ENCODE results near the gene KRTAP5-9.
"Not testable (repeated sequence)": the region's sequence is repeated elsewhere in the genome, so short reads cannot be mapped to it uniquely, and the experiment has no call there.

KRTAP5-9 gene

DNA sequence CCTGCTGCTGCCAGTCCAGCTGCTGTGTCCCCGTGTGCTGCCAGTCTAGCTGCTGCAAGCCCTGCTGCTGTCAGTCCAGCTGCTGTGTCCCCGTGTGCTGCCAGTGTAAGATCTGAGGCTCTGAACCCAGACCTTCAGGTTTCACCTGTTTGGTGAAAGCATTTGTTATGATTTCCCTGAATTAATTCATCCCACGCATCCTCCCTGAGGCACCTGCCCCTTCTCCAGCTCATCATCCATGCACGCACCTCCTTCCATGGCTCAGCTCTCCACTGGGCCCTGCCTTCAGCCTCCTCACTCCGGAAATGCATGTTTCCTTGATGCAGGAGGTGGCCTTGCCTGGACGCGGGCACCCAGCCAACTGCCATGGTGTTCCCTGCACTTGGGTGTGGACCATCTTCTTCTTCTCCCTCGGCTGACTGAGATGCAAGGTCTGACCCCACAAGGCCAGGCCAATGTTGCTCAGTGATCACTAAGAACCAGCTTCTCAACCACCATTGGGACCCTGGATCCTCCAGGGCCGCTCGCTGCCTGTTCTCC lies 17.9 kb downstream of the KRTAP5-9 start:
- H2BK15ac ChIP-seq (replicated peaks; ENCODE audit: low read depth) = no peak overlapping the region
- H3K4me2 ChIP-seq (ENCODE audit: low read length) = no peak overlapping the region
- H3K4me3 ChIP-seq (ENCODE audit: low read length) = no peak overlapping the region
- H3K23ac ChIP-seq (ENCODE audit: low read length) = no peak overlapping the region
- H4K8ac ChIP-seq (ENCODE audit: low read depth, low read length) = no peak overlapping the region
- H3K79me1 ChIP-seq (ENCODE audit: low read length) = no peaks in the 10 kb centered on the region
- no peaks in the 10 kb centered on the region for H3K27me3 ChIP-seq (ENCODE audit: insufficient read depth, low read length, poor library complexity)
- no peak for DNase-seq
- H3K36me3 ChIP-seq (ENCODE audit: control insufficient read depth, insufficient read depth, low read length) = no peaks in the 10 kb centered on the region
- H3K56ac ChIP-seq (ENCODE audit: low read length) = no peak overlapping the region
- no peak overlapping the region for H2BK5ac ChIP-seq (ENCODE audit: low read length)
- H2AK5ac ChIP-seq (ENCODE audit: low read length) = no peak overlapping the region
- H3K4me1 ChIP-seq (ENCODE audit: control insufficient read depth, low read depth, low read length) = no peaks in the 10 kb centered on the region
- H3K27ac ChIP-seq (ENCODE audit: low read depth, low read length) = no peak overlapping the region
- H3K18ac ChIP-seq (ENCODE audit: low read length) = no peak overlapping the region
- no CpG with 5 or more reads among the region's 10 CpGs for WGBS (ENCODE audit: extremely low coverage, insufficient coverage, low lambda C conversion rate)
- no peak overlapping the region for H3K9ac ChIP-seq (ENCODE audit: low read length)
- no peak overlapping the region for H3K4ac ChIP-seq (ENCODE audit: low read depth, low read length)
- H4K5ac ChIP-seq (ENCODE audit: low read length) = no peak overlapping the region
- no peaks in the 10 kb centered on the region for H3K79me2 ChIP-seq (ENCODE audit: control insufficient read depth, insufficient read depth, low read length)
- H2BK120ac ChIP-seq (ENCODE audit: low read depth, low read length) = no peak overlapping the region

DNA sequence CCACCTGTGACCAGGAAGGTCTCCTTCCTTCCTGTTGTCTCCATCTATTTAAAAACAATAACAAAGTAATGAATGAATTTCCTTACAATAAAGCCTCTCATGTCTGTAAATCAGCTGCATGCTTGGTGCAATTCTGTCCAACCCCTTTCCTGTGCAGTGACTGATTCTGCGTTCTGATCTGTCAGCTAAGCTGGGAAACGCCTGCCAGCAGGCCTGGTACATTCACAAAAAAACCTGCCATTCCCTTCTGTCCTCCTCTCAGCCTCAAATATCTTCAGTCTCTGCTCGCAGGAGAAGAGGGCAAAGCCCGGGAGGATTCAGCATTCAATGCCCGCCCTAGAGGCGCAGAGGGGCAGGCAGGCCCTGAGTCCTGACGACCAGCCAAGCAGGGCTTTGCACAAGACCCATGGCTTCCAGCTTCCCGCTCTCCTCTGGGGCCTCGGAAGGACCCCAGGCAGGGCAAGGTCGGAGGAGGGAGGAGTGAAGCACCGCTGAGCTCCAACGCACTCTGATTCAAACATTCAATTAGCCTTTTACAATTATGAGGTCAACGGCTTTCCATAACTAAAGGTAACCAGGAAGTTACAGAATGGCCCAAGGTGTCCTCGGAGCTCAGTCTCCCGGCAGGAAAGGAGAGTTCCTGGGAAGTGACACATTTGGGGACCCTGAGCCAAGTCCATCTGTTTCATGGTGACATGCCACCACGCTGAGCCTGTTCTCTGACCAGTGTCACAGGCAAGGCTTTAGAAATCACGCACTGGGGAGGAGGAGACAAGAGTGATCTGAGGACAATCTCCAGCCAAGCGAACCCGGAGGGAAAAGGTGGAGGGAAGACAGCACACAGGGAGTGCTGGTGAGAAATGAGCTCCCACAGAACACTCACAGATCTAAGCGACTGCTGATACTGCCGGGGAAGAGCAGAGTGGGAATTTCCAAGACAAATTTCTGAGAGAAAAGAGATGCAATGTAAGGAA lies 18.7 kb downstream of the KRTAP5-9 start:
- H4K5ac ChIP-seq (ENCODE audit: low read length); H3K79me2 ChIP-seq (ENCODE audit: control insufficient read depth, insufficient read depth, low read length); H4K8ac ChIP-seq (ENCODE audit: low read depth, low read length); H3K4me2 ChIP-seq (ENCODE audit: low read length); H3K79me1 ChIP-seq (ENCODE audit: low read length); H3K4ac ChIP-seq (ENCODE audit: low read depth, low read length); H3K18ac ChIP-seq (ENCODE audit: low read length); H3K27ac ChIP-seq (ENCODE audit: low read depth, low read length); H3K4me3 ChIP-seq (ENCODE audit: low read length); H3K23ac ChIP-seq (ENCODE audit: low read length); H2BK15ac ChIP-seq (replicated peaks; ENCODE audit: low read depth); H3K56ac ChIP-seq (ENCODE audit: low read length); DNase-seq; H3K36me3 ChIP-seq (ENCODE audit: control insufficient read depth, insufficient read depth, low read length); H3K27me3 ChIP-seq (ENCODE audit: insufficient read depth, low read length, poor library complexity); H2BK120ac ChIP-seq (ENCODE audit: low read depth, low read length); H2AK5ac ChIP-seq (ENCODE audit: low read length); H2BK5ac ChIP-seq (ENCODE audit: low read length); H3K9ac ChIP-seq (ENCODE audit: low read length); H3K4me1 ChIP-seq (ENCODE audit: control insufficient read depth, low read depth, low read length): not testable (repeated sequence)
- WGBS (ENCODE audit: extremely low coverage, insufficient coverage, low lambda C conversion rate) = no CpG with 5 or more reads among the region's 21 CpGs

- H2BK15ac ChIP-seq (replicated peaks; ENCODE audit: low read depth); H4K8ac ChIP-seq (ENCODE audit: low read depth, low read length); H3K4me3 ChIP-seq (ENCODE audit: low read length); H3K36me3 ChIP-seq (ENCODE audit: control insufficient read depth, insufficient read depth, low read length); H3K27me3 ChIP-seq (ENCODE audit: insufficient read depth, low read length, poor library complexity); H3K4ac ChIP-seq (ENCODE audit: low read depth, low read length); H3K4me2 ChIP-seq (ENCODE audit: low read length); H3K56ac ChIP-seq (ENCODE audit: low read length); H3K79me2 ChIP-seq (ENCODE audit: control insufficient read depth, insufficient read depth, low read length); H2BK120ac ChIP-seq (ENCODE audit: low read depth, low read length); H3K4me1 ChIP-seq (ENCODE audit: control insufficient read depth, low read depth, low read length); H2BK5ac ChIP-seq (ENCODE audit: low read length); H3K79me1 ChIP-seq (ENCODE audit: low read length); H3K9ac ChIP-seq (ENCODE audit: low read length); H4K5ac ChIP-seq (ENCODE audit: low read length); H3K23ac ChIP-seq (ENCODE audit: low read length); H2AK5ac ChIP-seq (ENCODE audit: low read length); H3K27ac ChIP-seq (ENCODE audit: low read depth, low read length); DNase-seq; H3K18ac ChIP-seq (ENCODE audit: low read length): not testable (repeated sequence)
- no CpG with 5 or more reads among the region's 8 CpGs for WGBS (ENCODE audit: extremely low coverage, insufficient coverage, low lambda C conversion rate)
Observed at GRCh38 chr11:71567633-71568032, 19.4 kb downstream of the KRTAP5-9 start.

- no peak overlapping the region for H3K9ac ChIP-seq (ENCODE audit: low read length)
- no peak overlapping the region for H4K8ac ChIP-seq (ENCODE audit: low read depth, low read length)
- DNase-seq = no peak
- H3K79me1 ChIP-seq (ENCODE audit: low read length) = no peaks in the 10 kb centered on the region
- H2BK5ac ChIP-seq (ENCODE audit: low read length) = no peak overlapping the region
- no peaks in the 10 kb centered on the region for H3K36me3 ChIP-seq (ENCODE audit: control insufficient read depth, insufficient read depth, low read length)
- no peak overlapping the region for H3K18ac ChIP-seq (ENCODE audit: low read length)
- no peaks in the 10 kb centered on the region for H3K4me1 ChIP-seq (ENCODE audit: control insufficient read depth, low read depth, low read length)
- H2BK120ac ChIP-seq (ENCODE audit: low read depth, low read length) = no peak overlapping the region
- no peaks in the 10 kb centered on the region for H3K79me2 ChIP-seq (ENCODE audit: control insufficient read depth, insufficient read depth, low read length)
- no peak overlapping the region for H4K5ac ChIP-seq (ENCODE audit: low read length)
- no peak overlapping the region for H3K56ac ChIP-seq (ENCODE audit: low read length)
- H3K4me3 ChIP-seq (ENCODE audit: low read length) = no peak overlapping the region
- no CpG with 5 or more reads among the region's 8 CpGs for WGBS (ENCODE audit: extremely low coverage, insufficient coverage, low lambda C conversion rate)
- H2BK15ac ChIP-seq (replicated peaks; ENCODE audit: low read depth) = no peak overlapping the region
- no peak overlapping the region for H3K4ac ChIP-seq (ENCODE audit: low read depth, low read length)
- H3K27me3 ChIP-seq (ENCODE audit: insufficient read depth, low read length, poor library complexity) = no peaks in the 10 kb centered on the region
- H2AK5ac ChIP-seq (ENCODE audit: low read length) = no peak overlapping the region
- no peak overlapping the region for H3K4me2 ChIP-seq (ENCODE audit: low read length)
- H3K27ac ChIP-seq (ENCODE audit: low read depth, low read length) = no peak overlapping the region
- H3K23ac ChIP-seq (ENCODE audit: low read length) = no peak overlapping the region
Observed at GRCh38 chr11:71568704-71569349, 20.6 kb downstream of the KRTAP5-9 start.

- not testable (repeated sequence) for H3K9ac ChIP-seq (ENCODE audit: low read length); H3K36me3 ChIP-seq (ENCODE audit: control insufficient read depth, insufficient read depth, low read length); H3K79me1 ChIP-seq (ENCODE audit: low read length); H3K4me3 ChIP-seq (ENCODE audit: low read length); H2BK15ac ChIP-seq (replicated peaks; ENCODE audit: low read depth); H3K27me3 ChIP-seq (ENCODE audit: insufficient read depth, low read length, poor library complexity); DNase-seq; H3K79me2 ChIP-seq (ENCODE audit: control insufficient read depth, insufficient read depth, low read length); H3K4me2 ChIP-seq (ENCODE audit: low read length); H2BK5ac ChIP-seq (ENCODE audit: low read length); H3K4me1 ChIP-seq (ENCODE audit: control insufficient read depth, low read depth, low read length); H3K56ac ChIP-seq (ENCODE audit: low read length); H3K4ac ChIP-seq (ENCODE audit: low read depth, low read length); H3K18ac ChIP-seq (ENCODE audit: low read length); H4K8ac ChIP-seq (ENCODE audit: low read depth, low read length); H3K23ac ChIP-seq (ENCODE audit: low read length); H3K27ac ChIP-seq (ENCODE audit: low read depth, low read length); H2BK120ac ChIP-seq (ENCODE audit: low read depth, low read length); H4K5ac ChIP-seq (ENCODE audit: low read length); H2AK5ac ChIP-seq (ENCODE audit: low read length)
- no CpG with 5 or more reads among the region's 39 CpGs for WGBS (ENCODE audit: extremely low coverage, insufficient coverage, low lambda C conversion rate)
Observed at GRCh38 chr11:71571101-71571850, 23.1 kb downstream of the KRTAP5-9 start.
